ENCODE measurements around the gene NAGK. TPM values are rescaled to one million over a fixed set of nuclear protein-coding genes. Genes with fewer than 3 reads are reported as not detected.

The NAGK gene
- total and polyA plus RNA-seq, 2 donors (not counting 3 experiments of a cell fraction or from before 2014, with no cell fraction given), result 130 to 184 TPM

- H4K20me1 ChIP-seq (replicated peaks; ENCODE audit: control insufficient read depth, extremely low read depth, insufficient read depth, low read length), result no peaks in the 10 kb centered on the region
- H3K4me2 ChIP-seq (ENCODE audit: insufficient read depth, low read length), result no peak overlapping the region
- dilution Hi-C loops (cut with MboI; ENCODE audit: extremely low pct_ligation_motif_present, low sequenced_read_pairs) (no loop called here), intact Hi-C loops (cut with micrococcal nuclease) (no loop called here)
- no peak overlapping the region for H3K4me3 ChIP-seq (replicated peaks in 1 of 3; ENCODE audit: insufficient read depth in 1 of 3, low read depth in 1 of 3, low read length in 3 of 3)
- no peak overlapping the region for H2AFZ ChIP-seq (ENCODE audit: low read depth, low read length)
- no peak overlapping the region for H3K9ac ChIP-seq (replicated peaks; ENCODE audit: extremely low read depth, insufficient read depth, low read length)
- POLR2A ChIA-PET, result no interaction called here
- peaks cover 15% of the 10 kb centered on the region for H3K79me2 ChIP-seq (ENCODE audit: control insufficient read depth, insufficient read depth, low read length)
- no peaks in the 10 kb centered on the region for H3K27me3 ChIP-seq (ENCODE audit: control insufficient read depth in 2 of 2, insufficient read depth in 2 of 2, low read length in 2 of 2)
- H3K27ac ChIP-seq (ENCODE audit: insufficient read depth, low read depth, low read length), result no peak overlapping the region
- DNase-seq (ENCODE audit: low read depth, low spot score), result no peak
- TF ChIP-seq FOS (IDR thresholded peaks at IDR 0.05; ENCODE audit: borderline replicate concordance, insufficient read depth, low read length), result no peak
- FAIRE-seq, result no peak
- CTCF ChIA-PET, result no interaction called here
- H3K9me1 ChIP-seq (replicated peaks; ENCODE audit: control insufficient read depth, extremely low read depth, insufficient read depth, low read length), result no peaks in the 10 kb centered on the region
- BruUV-seq (replicated peaks), result no TSS peak
- H3K36me3 ChIP-seq (ENCODE audit: control insufficient read depth in 2 of 2, extremely low read depth in 1 of 2, insufficient read depth in 2 of 2, low read length in 2 of 2), result peaks cover 5 to 42% of the 10 kb centered on the region in 2 experiments
- no peaks in the 10 kb centered on the region for H3K9me3 ChIP-seq (replicated peaks; ENCODE audit: control insufficient read depth, insufficient read depth, low read length)
- peaks cover 13% of the 10 kb centered on the region for H3K4me1 ChIP-seq (ENCODE audit: control insufficient read depth, extremely low read depth, insufficient read depth, low read length)
These were observed 6.5 kb downstream of the NAGK start for GRCh38 chr2:71074893-71075395.

- no peaks in the 10 kb centered on the region for H4K20me1 ChIP-seq (replicated peaks; ENCODE audit: control insufficient read depth, extremely low read depth, insufficient read depth, low read length)
- H3K9ac ChIP-seq (replicated peaks; ENCODE audit: extremely low read depth, insufficient read depth, low read length), result no peak overlapping the region
- no peak overlapping the region for H3K4me3 ChIP-seq (replicated peaks in 1 of 3; ENCODE audit: insufficient read depth in 1 of 3, low read depth in 1 of 3, low read length in 3 of 3)
- H3K4me2 ChIP-seq (ENCODE audit: insufficient read depth, low read length), result no peak overlapping the region
- POLR2A ChIA-PET, result no interaction called here
- peaks cover 2 to 35% of the 10 kb centered on the region in 2 experiments for H3K36me3 ChIP-seq (ENCODE audit: control insufficient read depth in 2 of 2, extremely low read depth in 1 of 2, insufficient read depth in 2 of 2, low read length in 2 of 2)
- no TSS peak for BruUV-seq (replicated peaks)
- no peak for FAIRE-seq
- no peak overlapping the region for H3K27ac ChIP-seq (ENCODE audit: insufficient read depth, low read depth, low read length)
- intact Hi-C loops (cut with micrococcal nuclease) (no loop called here), dilution Hi-C loops (cut with MboI; ENCODE audit: extremely low pct_ligation_motif_present, low sequenced_read_pairs) (no loop called here)
- H3K27me3 ChIP-seq (ENCODE audit: control insufficient read depth in 2 of 2, insufficient read depth in 2 of 2, low read length in 2 of 2), result no peaks in the 10 kb centered on the region
- no peak for DNase-seq (ENCODE audit: low read depth, low spot score)
- H3K9me3 ChIP-seq (replicated peaks; ENCODE audit: control insufficient read depth, insufficient read depth, low read length), result no peaks in the 10 kb centered on the region
- CTCF ChIA-PET, result no interaction called here
- no peaks in the 10 kb centered on the region for H3K4me1 ChIP-seq (ENCODE audit: control insufficient read depth, extremely low read depth, insufficient read depth, low read length)
- H3K9me1 ChIP-seq (replicated peaks; ENCODE audit: control insufficient read depth, extremely low read depth, insufficient read depth, low read length), result no peaks in the 10 kb centered on the region
- no peak overlapping the region for H2AFZ ChIP-seq (ENCODE audit: low read depth, low read length)
- no peaks in the 10 kb centered on the region for H3K79me2 ChIP-seq (ENCODE audit: control insufficient read depth, insufficient read depth, low read length)
- TF ChIP-seq MYC (IDR thresholded peaks at IDR 0.05; ENCODE audit: low read depth, low read length), result no peak
These were observed 10.2 kb downstream of the NAGK start for GRCh38 chr2:71078624-71079023.
